GM18873 (cell line): ENCODE measurements around the gene S100A3.
"Not testable (repeated sequence)": the region's sequence is repeated elsewhere in the genome, so short reads cannot be mapped to it uniquely, and the experiment has no call there.

Source experiments
- ATAC-seq: cut with Tn5 transposase; IDR thresholded peaks from one replicate; pipeline ENCODE4 v1.9.1; 2021; ENCODE audit warnings: mild to moderate bottlenecking, moderate library complexity, moderate number of reproducible peaks; ENCODE audit not compliant: unreplicated experiment, low FRiP score

Gene S100A3

GRCh38 chr1:153536012-153536670 lies 12.9 kb downstream of the S100A3 start:
- no peak for ATAC-seq

- no peak for ATAC-seq
Observed at GRCh38 chr1:153535242-153536011, 13.6 kb downstream of the S100A3 start, which contains the start of gene S100A6. TSS of gene S100A6 (minus strand) at chr1:153535991. CDS start at chr1:153535339, 652 bp downstream.

- ATAC-seq = no peak
Observed at GRCh38 chr1:153534925-153535241, 14.2 kb downstream of the S100A3 start.

- no peak for ATAC-seq
Observed at GRCh38 chr1:153534226-153534924, 14.7 kb downstream of the S100A3 start.

GRCh38 chr1:153533689-153534201 lies 15.3 kb downstream of the S100A3 start:
- ATAC-seq = no peak

GRCh38 chr1:153532769-153533599 lies 16.1 kb downstream of the S100A3 start:
- ATAC-seq = no peak

GRCh38 chr1:153532181-153532580 lies 16.9 kb downstream of the S100A3 start:
- ATAC-seq = no peak

GRCh38 chr1:153531638-153532037 lies 17.4 kb downstream of the S100A3 start:
- ATAC-seq = no peak

GRCh38 chr1:153527683-153528040 lies 21.4 kb downstream of the S100A3 start:
- ATAC-seq = no peak

- ATAC-seq = no peak
Observed at GRCh38 chr1:153527023-153527682, 21.9 kb downstream of the S100A3 start.

- no peak for ATAC-seq
Observed at GRCh38 chr1:153526132-153526543, 22.9 kb downstream of the S100A3 start.

- ATAC-seq = no peak
Observed at GRCh38 chr1:153525088-153525728, 23.9 kb downstream of the S100A3 start.

- not testable (repeated sequence) for ATAC-seq
Observed at GRCh38 chr1:153522353-153523048, 26.6 kb downstream of the S100A3 start.

GRCh38 chr1:153521808-153522207 lies 27.2 kb downstream of the S100A3 start:
- ATAC-seq = not testable (repeated sequence)

GRCh38 chr1:153520818-153521476 lies 28.1 kb downstream of the S100A3 start:
- ATAC-seq = no peak

- not testable (repeated sequence) for ATAC-seq
Observed at GRCh38 chr1:153520137-153520691, 28.8 kb downstream of the S100A3 start.

- no peak for ATAC-seq
Observed at GRCh38 chr1:153519242-153519641, 29.8 kb downstream of the S100A3 start.
